ENCODE measurements around the gene CACNA2D4.

CACNA2D4 gene

GRCh38 chr12:1797011-1797901 lies 121.2 kb downstream of the CACNA2D4 start:
- DNase-seq, result no peak

GRCh38 chr12:1796515-1797010 lies 121.9 kb downstream of the CACNA2D4 start:
- DNase-seq, result no peak

- peak; percentile 79 for DNase-seq
Measured at GRCh38 chr12:1795785-1796514, 122.5 kb downstream of the CACNA2D4 start.

GRCh38 chr12:1795221-1795784 lies 123.1 kb downstream of the CACNA2D4 start:
- no peak for DNase-seq

- DNase-seq, result no peak
Measured at GRCh38 chr12:1794440-1795090, 123.9 kb downstream of the CACNA2D4 start.

GRCh38 chr12:1793426-1794210 lies 124.8 kb downstream of the CACNA2D4 start:
- DNase-seq, result no peak

GRCh38 chr12:1792406-1792805 lies 126.0 kb downstream of the CACNA2D4 start:
- DNase-seq, result no peak

GRCh38 chr12:1791104-1791841 lies 127.2 kb downstream of the CACNA2D4 start:
- no peak for DNase-seq

GRCh38 chr12:1790444-1790843 lies 128.0 kb downstream of the CACNA2D4 start:
- no peak for DNase-seq

GRCh38 chr12:1787714-1788113 lies 130.7 kb downstream of the CACNA2D4 start:
- no peak for DNase-seq

GRCh38 chr12:1782215-1782614 lies 136.2 kb downstream of the CACNA2D4 start:
- DNase-seq, result no peak

- no peak for DNase-seq
Measured at GRCh38 chr12:1781772-1782171, 136.7 kb downstream of the CACNA2D4 start.

- no peak for DNase-seq
Measured at GRCh38 chr12:1779783-1780182, 138.7 kb downstream of the CACNA2D4 start.

GRCh38 chr12:1778911-1779310 lies 139.5 kb downstream of the CACNA2D4 start:
- no peak for DNase-seq

- DNase-seq, result no peak
Measured at GRCh38 chr12:1777798-1778197, 140.7 kb downstream of the CACNA2D4 start.

GRCh38 chr12:1776170-1776921 lies 142.1 kb downstream of the CACNA2D4 start:
- DNase-seq, result no peak

GRCh38 chr12:1773937-1774655 lies 144.4 kb downstream of the CACNA2D4 start:
- no peak for DNase-seq

GRCh38 chr12:1769809-1770494 lies 148.5 kb downstream of the CACNA2D4 start:
- no peak for DNase-seq

- no peak for DNase-seq
Measured at GRCh38 chr12:1768615-1769014, 149.8 kb downstream of the CACNA2D4 start.
